ENCODE measurements around the gene ADGRG1.

ADGRG1 gene

GRCh38 chr16:57646388-57647039, 18.1 kb downstream of the ADGRG1 start:
- WGBS, 2 experiments (ENCODE audit: insufficient coverage in 2 of 2), result 82 to 90% methylated on average over 9 of the region's 14 CpGs

GRCh38 chr16:57647136-57647875, 18.9 kb downstream of the ADGRG1 start:
- Histone ChIP-seq H3K27ac (ENCODE audit: low read depth, low read length, severe bottlenecking) (no peak overlapping the region), H3K4me3 (ENCODE audit: extremely low read depth, insufficient read depth, low read length, poor library complexity, severe bottlenecking) (no peak overlapping the region), H3K36me3 (ENCODE audit: control insufficient read depth, insufficient read depth, low read length) (no peaks in the 10 kb centered on the region), H3K4me1 (ENCODE audit: control insufficient read depth, insufficient read depth, low read length, poor library complexity, severe bottlenecking) (peaks cover 30% of the 10 kb centered on the region), H3K9me3 (ENCODE audit: control insufficient read depth, low read length) (no peaks in the 10 kb centered on the region)
- 73 to 80% methylated on average over 4 to 5 of the region's 10 CpGs for WGBS, 2 experiments (ENCODE audit: insufficient coverage in 2 of 2)

More at GRCh38 chr16:57646388-57647039, 18.1 kb downstream of the ADGRG1 start:
- Histone ChIP-seq H3K27ac (ENCODE audit: low read depth, low read length, severe bottlenecking) (no peak overlapping the region), H3K36me3 (ENCODE audit: control insufficient read depth, insufficient read depth, low read length) (no peaks in the 10 kb centered on the region), H3K4me1 (ENCODE audit: control insufficient read depth, insufficient read depth, low read length, poor library complexity, severe bottlenecking) (peaks cover 30% of the 10 kb centered on the region), H3K4me3 (ENCODE audit: extremely low read depth, insufficient read depth, low read length, poor library complexity, severe bottlenecking) (no peak overlapping the region), H3K9me3 (ENCODE audit: control insufficient read depth, low read length) (no peaks in the 10 kb centered on the region)

- H3K27ac ChIP-seq (ENCODE audit: low read depth, low read length, severe bottlenecking), result no peak overlapping the region
- no peaks in the 10 kb centered on the region for H3K36me3 ChIP-seq (ENCODE audit: control insufficient read depth, insufficient read depth, low read length)
- peaks cover 29% of the 10 kb centered on the region for H3K4me1 ChIP-seq (ENCODE audit: control insufficient read depth, insufficient read depth, low read length, poor library complexity, severe bottlenecking)
- H3K9me3 ChIP-seq (ENCODE audit: control insufficient read depth, low read length), result no peaks in the 10 kb centered on the region
- H3K4me3 ChIP-seq (ENCODE audit: extremely low read depth, insufficient read depth, low read length, poor library complexity, severe bottlenecking), result no peak overlapping the region
- WGBS, 2 experiments (ENCODE audit: insufficient coverage in 2 of 2), result 85 to 98% methylated on average over 4 to 5 of the region's 5 CpGs
Observed at GRCh38 chr16:57648125-57648524, 19.7 kb downstream of the ADGRG1 start.

- Histone ChIP-seq H3K9me3 (ENCODE audit: control insufficient read depth, low read length) (no peaks in the 10 kb centered on the region), H3K4me1 (ENCODE audit: control insufficient read depth, insufficient read depth, low read length, poor library complexity, severe bottlenecking) (peaks cover 29% of the 10 kb centered on the region), H3K36me3 (ENCODE audit: control insufficient read depth, insufficient read depth, low read length) (no peaks in the 10 kb centered on the region), H3K27ac (ENCODE audit: low read depth, low read length, severe bottlenecking) (no peak overlapping the region), H3K4me3 (ENCODE audit: extremely low read depth, insufficient read depth, low read length, poor library complexity, severe bottlenecking) (no peak overlapping the region)
- WGBS, 2 experiments (ENCODE audit: insufficient coverage in 2 of 2), result 44 to 47% methylated on average over 17 to 18 of the region's 18 CpGs
Observed at GRCh38 chr16:57648581-57649442, 20.4 kb downstream of the ADGRG1 start.

- no peaks in the 10 kb centered on the region for H3K36me3 ChIP-seq (ENCODE audit: control insufficient read depth, insufficient read depth, low read length)
- no peaks in the 10 kb centered on the region for H3K9me3 ChIP-seq (ENCODE audit: control insufficient read depth, low read length)
- peaks cover 29% of the 10 kb centered on the region for H3K4me1 ChIP-seq (ENCODE audit: control insufficient read depth, insufficient read depth, low read length, poor library complexity, severe bottlenecking)
- 93 to 94% methylated on average over 6 of the region's 6 CpGs for WGBS, 2 experiments (ENCODE audit: insufficient coverage in 2 of 2)
- no peak overlapping the region for H3K4me3 ChIP-seq (ENCODE audit: extremely low read depth, insufficient read depth, low read length, poor library complexity, severe bottlenecking)
- no peak overlapping the region for H3K27ac ChIP-seq (ENCODE audit: low read depth, low read length, severe bottlenecking)
Observed at GRCh38 chr16:57649443-57649751, 21.0 kb downstream of the ADGRG1 start.

- no peak overlapping the region for H3K27ac ChIP-seq (ENCODE audit: low read depth, low read length, severe bottlenecking)
- H3K36me3 ChIP-seq (ENCODE audit: control insufficient read depth, insufficient read depth, low read length), result no peaks in the 10 kb centered on the region
- no peak overlapping the region for H3K4me3 ChIP-seq (ENCODE audit: extremely low read depth, insufficient read depth, low read length, poor library complexity, severe bottlenecking)
- no peaks in the 10 kb centered on the region for H3K9me3 ChIP-seq (ENCODE audit: control insufficient read depth, low read length)
- 93 to 96% methylated on average over 6 to 7 of the region's 7 CpGs for WGBS, 2 experiments (ENCODE audit: insufficient coverage in 2 of 2)
- H3K4me1 ChIP-seq (ENCODE audit: control insufficient read depth, insufficient read depth, low read length, poor library complexity, severe bottlenecking), result peaks cover 29% of the 10 kb centered on the region
Observed at GRCh38 chr16:57649846-57650245, 21.4 kb downstream of the ADGRG1 start.

GRCh38 chr16:57651344-57652333, 23.2 kb downstream of the ADGRG1 start:
- H3K9me3 ChIP-seq (ENCODE audit: control insufficient read depth, low read length), result no peaks in the 10 kb centered on the region
- 88 to 89% methylated on average over 6 to 10 of the region's 10 CpGs for WGBS, 2 experiments (ENCODE audit: insufficient coverage in 2 of 2)

GRCh38 chr16:57652695-57653471, 24.5 kb downstream of the ADGRG1 start:
- 97% methylated on average over 11 to 18 of the region's 23 CpGs for WGBS, 2 experiments (ENCODE audit: insufficient coverage in 2 of 2)
- no peak overlapping the region for H3K4me3 ChIP-seq (ENCODE audit: extremely low read depth, insufficient read depth, low read length, poor library complexity, severe bottlenecking)
- no peaks in the 10 kb centered on the region for H3K36me3 ChIP-seq (ENCODE audit: control insufficient read depth, insufficient read depth, low read length)
- no peaks in the 10 kb centered on the region for H3K9me3 ChIP-seq (ENCODE audit: control insufficient read depth, low read length)
- peaks cover 9% of the 10 kb centered on the region for H3K4me1 ChIP-seq (ENCODE audit: control insufficient read depth, insufficient read depth, low read length, poor library complexity, severe bottlenecking)
- no peak overlapping the region for H3K27ac ChIP-seq (ENCODE audit: low read depth, low read length, severe bottlenecking)

More at GRCh38 chr16:57651344-57652333, 23.2 kb downstream of the ADGRG1 start:
- Histone ChIP-seq H3K27ac (ENCODE audit: low read depth, low read length, severe bottlenecking) (no peak overlapping the region), H3K36me3 (ENCODE audit: control insufficient read depth, insufficient read depth, low read length) (no peaks in the 10 kb centered on the region), H3K4me3 (ENCODE audit: extremely low read depth, insufficient read depth, low read length, poor library complexity, severe bottlenecking) (no peak overlapping the region), H3K4me1 (ENCODE audit: control insufficient read depth, insufficient read depth, low read length, poor library complexity, severe bottlenecking) (peaks cover 17% of the 10 kb centered on the region)

- H3K27ac ChIP-seq (ENCODE audit: low read depth, low read length, severe bottlenecking), result no peak overlapping the region
- WGBS, 2 experiments (ENCODE audit: insufficient coverage in 2 of 2), result 88 to 89% methylated on average over 5 to 14 of the region's 16 CpGs
- no peak overlapping the region for H3K4me3 ChIP-seq (ENCODE audit: extremely low read depth, insufficient read depth, low read length, poor library complexity, severe bottlenecking)
- peaks cover 9% of the 10 kb centered on the region for H3K4me1 ChIP-seq (ENCODE audit: control insufficient read depth, insufficient read depth, low read length, poor library complexity, severe bottlenecking)
- H3K9me3 ChIP-seq (ENCODE audit: control insufficient read depth, low read length), result no peaks in the 10 kb centered on the region
- H3K36me3 ChIP-seq (ENCODE audit: control insufficient read depth, insufficient read depth, low read length), result no peaks in the 10 kb centered on the region
Observed at GRCh38 chr16:57653936-57654335, 25.5 kb downstream of the ADGRG1 start.

All from mesodermal cell (in vitro differentiated cells).